ENCODE data around the gene CTNND2. TPM values are rescaled to one million over a fixed set of nuclear protein-coding genes. Genes with fewer than 3 reads are reported as not detected.

The CTNND2 gene
- total and polyA plus RNA-seq, 10 of the 15 experiments (the other 5 are each of a cell fraction or from before 2014, with no cell fraction given), result 0.02 to 0.16 (median 0.04) TPM; not detected in 7

GRCh38 chr5:11432116-11432515 lies 472.1 kb downstream of the CTNND2 start:
- no peaks in the 10 kb centered on the region for H3K36me3 ChIP-seq (ENCODE audit: control insufficient read depth in 2 of 2, insufficient read depth in 2 of 2, low read length in 1 of 2)
- ChIA-PET SMC1A (ENCODE audit: uncharacterized antibody, unreplicated experiment) (no interaction called here), CTCF (no interaction called here), POLR2A (no interaction called here), RAD21 (ENCODE audit: unreplicated experiment) (no interaction called here)
- no peaks in the 10 kb centered on the region for H3K4me1 ChIP-seq (ENCODE audit: control insufficient read depth, insufficient read depth, low read length)
- H3K9me3 ChIP-seq (replicated peaks; ENCODE audit: control insufficient read depth, insufficient read depth, low read length), result no peaks in the 10 kb centered on the region
- H2AFZ ChIP-seq (ENCODE audit: control insufficient read depth, low read depth, low read length), result no peak overlapping the region
- in situ Hi-C loops (cut with MboI), result no loop called here
- 0% methylated on average over 1 of the region's 1 CpG for WGBS (ENCODE audit: insufficient coverage, insufficient replicate concordance, low lambda C conversion rate, missing lambda C conversion rate)
- TF ChIP-seq MYB (IDR thresholded peaks at IDR 0.05; ENCODE audit: borderline replicate concordance, low read depth, low read length), result no peak
- TF ChIP-seq, protein P1, sequence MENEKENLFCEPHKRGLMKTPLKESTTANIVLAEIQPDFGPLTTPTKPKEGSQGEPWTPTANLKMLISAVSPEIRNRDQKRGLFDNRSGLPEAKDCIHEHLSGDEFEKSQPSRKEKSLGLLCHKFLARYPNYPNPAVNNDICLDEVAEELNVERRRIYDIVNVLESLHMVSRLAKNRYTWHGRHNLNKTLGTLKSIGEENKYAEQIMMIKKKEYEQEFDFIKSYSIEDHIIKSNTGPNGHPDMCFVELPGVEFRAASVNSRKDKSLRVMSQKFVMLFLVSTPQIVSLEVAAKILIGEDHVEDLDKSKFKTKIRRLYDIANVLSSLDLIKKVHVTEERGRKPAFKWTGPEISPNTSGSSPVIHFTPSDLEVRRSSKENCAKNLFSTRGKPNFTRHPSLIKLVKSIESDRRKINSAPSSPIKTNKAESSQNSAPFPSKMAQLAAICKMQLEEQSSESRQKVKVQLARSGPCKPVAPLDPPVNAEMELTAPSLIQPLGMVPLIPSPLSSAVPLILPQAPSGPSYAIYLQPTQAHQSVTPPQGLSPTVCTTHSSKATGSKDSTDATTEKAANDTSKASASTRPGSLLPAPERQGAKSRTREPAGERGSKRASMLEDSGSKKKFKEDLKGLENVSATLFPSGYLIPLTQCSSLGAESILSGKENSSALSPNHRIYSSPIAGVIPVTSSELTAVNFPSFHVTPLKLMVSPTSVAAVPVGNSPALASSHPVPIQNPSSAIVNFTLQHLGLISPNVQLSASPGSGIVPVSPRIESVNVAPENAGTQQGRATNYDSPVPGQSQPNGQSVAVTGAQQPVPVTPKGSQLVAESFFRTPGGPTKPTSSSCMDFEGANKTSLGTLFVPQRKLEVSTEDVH (IDR thresholded peaks at IDR 0.05; ENCODE audit: low read depth, partially characterized antibody), result no peak
- TF ChIP-seq YBX1 (IDR thresholded peaks at IDR 0.05), result no peak
- H3K4me3 ChIP-seq, result no peak overlapping the region
- H3K9ac ChIP-seq (ENCODE audit: control insufficient read depth, insufficient read depth, low read length), result no peak overlapping the region
- DNase-seq (ENCODE audit: low read depth, low spot score) (no peak), ATAC-seq (no peak), FAIRE-seq (no peak)
- intact Hi-C loops (cut with micrococcal nuclease; ENCODE audit: unreplicated experiment), result no loop called here
- H3K27ac ChIP-seq (ENCODE audit: control insufficient read depth, insufficient read depth), result no peak overlapping the region
- no peaks in the 10 kb centered on the region for H4K20me1 ChIP-seq (ENCODE audit: control insufficient read depth, insufficient read depth)
- no peaks in the 10 kb centered on the region; a peak in 1 of 4 replicates for H3K27me3 ChIP-seq (replicated peaks in 1 of 2; ENCODE audit: control insufficient read depth in 2 of 2, insufficient read depth in 2 of 2, low read length in 1 of 2)
- H3K79me2 ChIP-seq (ENCODE audit: control insufficient read depth, insufficient read depth, low read length), result no peaks in the 10 kb centered on the region
- no TSS peak for BruUV-seq (replicated peaks)
- no peak overlapping the region for H3K4me2 ChIP-seq (ENCODE audit: control insufficient read depth, insufficient read depth)

DNA sequence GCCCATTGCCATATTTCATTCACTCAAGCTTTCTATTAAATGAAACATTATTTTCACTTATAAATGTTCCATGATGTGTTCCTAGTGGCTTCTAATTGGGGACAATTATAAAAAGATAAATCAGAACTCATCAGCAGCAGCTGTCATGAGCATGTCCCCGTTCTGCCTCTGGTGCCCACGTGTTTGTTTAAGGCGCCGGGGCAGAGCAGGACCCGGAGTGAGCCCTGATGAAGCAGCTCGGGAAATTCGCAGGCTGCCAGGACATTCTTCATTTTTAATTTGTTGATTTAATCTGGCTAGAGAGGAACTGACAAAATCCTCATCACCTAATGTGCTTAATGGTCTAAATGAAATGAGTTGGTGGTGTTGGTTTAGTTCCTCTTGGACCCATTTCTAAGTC lies 475.0 kb downstream of the CTNND2 start:
- no peaks in the 10 kb centered on the region for H3K36me3 ChIP-seq (ENCODE audit: control insufficient read depth in 2 of 2, insufficient read depth in 2 of 2, low read length in 1 of 2)
- ChIA-PET CTCF (no interaction called here), POLR2A (no interaction called here), RAD21 (ENCODE audit: unreplicated experiment) (no interaction called here), SMC1A (ENCODE audit: uncharacterized antibody, unreplicated experiment) (no interaction called here)
- 46% methylated on average over 7 of the region's 7 CpGs for WGBS (ENCODE audit: insufficient coverage, insufficient replicate concordance, low lambda C conversion rate, missing lambda C conversion rate)
- no peak overlapping the region for H3K27ac ChIP-seq (ENCODE audit: control insufficient read depth, insufficient read depth)
- H3K79me2 ChIP-seq (ENCODE audit: control insufficient read depth, insufficient read depth, low read length), result no peaks in the 10 kb centered on the region
- no peak overlapping the region for H3K4me3 ChIP-seq
- H4K20me1 ChIP-seq (ENCODE audit: control insufficient read depth, insufficient read depth), result no peaks in the 10 kb centered on the region
- no peak overlapping the region for H3K4me2 ChIP-seq (ENCODE audit: control insufficient read depth, insufficient read depth)
- H3K9me3 ChIP-seq (replicated peaks; ENCODE audit: control insufficient read depth, insufficient read depth, low read length), result no peaks in the 10 kb centered on the region
- ATAC-seq (no peak), DNase-seq (ENCODE audit: low read depth, low spot score) (no peak), FAIRE-seq (no peak)
- H3K4me1 ChIP-seq (ENCODE audit: control insufficient read depth, insufficient read depth, low read length), result no peaks in the 10 kb centered on the region
- intact Hi-C loops (cut with micrococcal nuclease; ENCODE audit: unreplicated experiment) (no loop called here), in situ Hi-C loops (cut with MboI) (no loop called here)
- BruUV-seq (replicated peaks), result no TSS peak
- H3K9ac ChIP-seq (ENCODE audit: control insufficient read depth, insufficient read depth, low read length), result no peak overlapping the region
- TF ChIP-seq ZNF24 (IDR thresholded peaks at IDR 0.05) (no peak), SMAD1 (IDR thresholded peaks at IDR 0.05; ENCODE audit: low read depth, partially characterized antibody) (no peak), SUZ12 (IDR thresholded peaks at IDR 0.05; ENCODE audit: unreplicated experiment) (no peak), NFYB (IDR thresholded peaks at IDR 0.05; ENCODE audit: insufficient read depth, low read depth, low read length) (no peak)
- H3K27me3 ChIP-seq (replicated peaks in 1 of 2; ENCODE audit: control insufficient read depth in 2 of 2, insufficient read depth in 2 of 2, low read length in 1 of 2), result no peaks in the 10 kb centered on the region; a peak in 1 of 4 replicates
- H2AFZ ChIP-seq (ENCODE audit: control insufficient read depth, low read depth, low read length), result no peak overlapping the region

All from GM12878 (cell line).